ENCODE data around the gene TENT4B.

The TENT4B gene

GRCh38 chr16:50247123-50247905, 94.2 kb downstream of the TENT4B start:
- no peaks in the 10 kb centered on the region for H3K36me3 ChIP-seq (ENCODE audit: control insufficient read depth, low read length)
- no peak overlapping the region for H3K4me3 ChIP-seq (ENCODE audit: low read length)
- no peak overlapping the region for H3K27ac ChIP-seq (ENCODE audit: low read depth, low read length)
- H3K9me2 ChIP-seq (replicated peaks; ENCODE audit: control insufficient read depth, low read length) = no peaks in the 10 kb centered on the region
- TF ChIP-seq EZH2phosphoT487 (IDR thresholded peaks at IDR 0.05; ENCODE audit: borderline replicate concordance, low read length) (no peak), CTCF (IDR thresholded peaks at IDR 0.05; ENCODE audit: low read depth, low read length, poor library complexity, severe bottlenecking) (no peak)
- H3F3A ChIP-seq (ENCODE audit: control insufficient read depth, insufficient read depth) = no peaks in the 10 kb centered on the region
- H3K9me3 ChIP-seq (ENCODE audit: control insufficient read depth, insufficient read depth, low read length) = no peaks in the 10 kb centered on the region
- peaks cover 24% of the 10 kb centered on the region for H3K27me3 ChIP-seq (ENCODE audit: control insufficient read depth, low read length)
- H3K4me1 ChIP-seq (ENCODE audit: control insufficient read depth, low read length) = peaks cover 9% of the 10 kb centered on the region
- no peaks in the 10 kb centered on the region for H3K79me2 ChIP-seq (ENCODE audit: control insufficient read depth, low read length)
- H3K4me2 ChIP-seq (ENCODE audit: low read length) = no peak overlapping the region
- H4K20me1 ChIP-seq (ENCODE audit: control insufficient read depth, insufficient read depth, low read depth, low read length) = no peaks in the 10 kb centered on the region

DNA sequence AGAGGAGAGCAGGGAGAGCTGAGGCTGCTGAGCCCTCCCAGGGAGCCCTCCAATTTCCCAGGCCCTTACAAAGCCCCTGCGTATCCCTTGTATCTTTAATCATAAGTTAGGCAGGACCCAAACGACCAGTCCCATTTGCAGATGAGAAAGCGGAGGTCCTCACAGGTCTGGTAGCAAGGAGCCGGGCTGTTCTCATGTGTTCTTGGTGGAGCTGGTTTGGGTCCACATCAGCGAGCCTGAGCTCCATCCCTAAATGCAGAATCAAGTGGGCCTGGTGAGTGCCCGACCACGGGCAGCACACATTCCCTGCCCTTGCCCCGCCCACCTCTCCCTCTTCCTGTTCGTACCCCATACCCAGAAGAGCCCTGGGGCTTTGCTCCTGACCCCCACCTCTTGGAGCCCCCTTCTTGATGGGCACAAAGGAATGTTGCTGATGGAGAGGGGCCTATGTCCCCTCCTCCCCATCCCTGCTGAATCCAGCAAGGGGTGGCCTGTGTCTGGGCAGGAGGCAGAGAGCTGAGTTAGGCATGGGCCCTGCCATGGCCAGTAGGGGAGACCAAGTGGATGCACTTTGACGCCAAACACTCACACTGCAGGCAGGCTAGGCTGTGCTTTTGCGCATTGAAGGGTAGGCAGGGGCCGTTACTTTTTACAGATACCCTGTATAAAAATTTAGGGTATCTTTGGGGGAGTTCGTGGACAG, 95.0 kb downstream of the TENT4B start:
- no peak overlapping the region for H3K4me2 ChIP-seq (ENCODE audit: low read length)
- H3K9me3 ChIP-seq (ENCODE audit: control insufficient read depth, insufficient read depth, low read length) = no peaks in the 10 kb centered on the region
- H3K9me2 ChIP-seq (replicated peaks; ENCODE audit: control insufficient read depth, low read length) = no peaks in the 10 kb centered on the region
- H3K36me3 ChIP-seq (ENCODE audit: control insufficient read depth, low read length) = no peaks in the 10 kb centered on the region
- no peaks in the 10 kb centered on the region for H3F3A ChIP-seq (ENCODE audit: control insufficient read depth, insufficient read depth)
- TF ChIP-seq EZH2phosphoT487 (IDR thresholded peaks at IDR 0.05; ENCODE audit: borderline replicate concordance, low read length) (no peak), CTCF (IDR thresholded peaks at IDR 0.05; ENCODE audit: low read depth, low read length, poor library complexity, severe bottlenecking) (no peak)
- no peak overlapping the region for H3K4me3 ChIP-seq (ENCODE audit: low read length)
- H3K27me3 ChIP-seq (ENCODE audit: control insufficient read depth, low read length) = peaks cover 24% of the 10 kb centered on the region
- no peaks in the 10 kb centered on the region for H3K79me2 ChIP-seq (ENCODE audit: control insufficient read depth, low read length)
- no peaks in the 10 kb centered on the region for H4K20me1 ChIP-seq (ENCODE audit: control insufficient read depth, insufficient read depth, low read depth, low read length)
- peaks cover 9% of the 10 kb centered on the region for H3K4me1 ChIP-seq (ENCODE audit: control insufficient read depth, low read length)
- no peak overlapping the region for H3K27ac ChIP-seq (ENCODE audit: low read depth, low read length)

DNA sequence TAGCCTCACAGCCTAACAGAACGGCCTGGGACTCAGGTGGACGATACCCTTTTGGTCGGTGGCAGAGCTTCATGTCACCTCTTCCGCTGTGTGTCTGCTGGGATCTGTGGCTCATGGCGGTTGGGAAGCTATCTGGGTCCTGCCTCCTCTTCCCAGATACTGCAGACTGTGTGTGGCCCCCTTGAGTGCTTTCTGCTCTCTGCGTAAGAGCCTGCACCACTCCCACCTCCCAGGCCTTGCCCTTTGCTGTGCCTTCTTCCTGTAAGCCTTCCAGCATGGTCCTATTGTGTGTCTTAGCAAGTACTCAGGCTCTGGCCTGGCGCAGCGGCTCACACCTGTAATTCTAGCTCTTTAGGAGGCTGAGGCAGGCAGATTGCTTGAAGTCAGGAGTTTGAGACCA, 95.7 kb downstream of the TENT4B start:
- Histone ChIP-seq H3K9me2 (replicated peaks; ENCODE audit: control insufficient read depth, low read length) (no peaks in the 10 kb centered on the region), H3F3A (ENCODE audit: control insufficient read depth, insufficient read depth) (no peaks in the 10 kb centered on the region), H3K4me2 (ENCODE audit: low read length) (no peak overlapping the region), H3K36me3 (ENCODE audit: control insufficient read depth, low read length) (no peaks in the 10 kb centered on the region), H3K79me2 (ENCODE audit: control insufficient read depth, low read length) (no peaks in the 10 kb centered on the region), H3K27me3 (ENCODE audit: control insufficient read depth, low read length) (peaks cover 26% of the 10 kb centered on the region), H4K20me1 (ENCODE audit: control insufficient read depth, insufficient read depth, low read depth, low read length) (no peaks in the 10 kb centered on the region), H3K27ac (ENCODE audit: low read depth, low read length) (no peak overlapping the region), H3K4me3 (ENCODE audit: low read length) (no peak overlapping the region), H3K4me1 (ENCODE audit: control insufficient read depth, low read length) (peaks cover 9% of the 10 kb centered on the region), H3K9me3 (ENCODE audit: control insufficient read depth, insufficient read depth, low read length) (no peaks in the 10 kb centered on the region)
- TF ChIP-seq EZH2phosphoT487 (IDR thresholded peaks at IDR 0.05; ENCODE audit: borderline replicate concordance, low read length) (no peak), CTCF (IDR thresholded peaks at IDR 0.05; ENCODE audit: low read depth, low read length, poor library complexity, severe bottlenecking) (no peak)
